ENCODE results near the gene PCDHGC5.
A peak's percentile ranks its signal among the peaks of the same experiment; 100 is the strongest.

The PCDHGC5 gene

DNA sequence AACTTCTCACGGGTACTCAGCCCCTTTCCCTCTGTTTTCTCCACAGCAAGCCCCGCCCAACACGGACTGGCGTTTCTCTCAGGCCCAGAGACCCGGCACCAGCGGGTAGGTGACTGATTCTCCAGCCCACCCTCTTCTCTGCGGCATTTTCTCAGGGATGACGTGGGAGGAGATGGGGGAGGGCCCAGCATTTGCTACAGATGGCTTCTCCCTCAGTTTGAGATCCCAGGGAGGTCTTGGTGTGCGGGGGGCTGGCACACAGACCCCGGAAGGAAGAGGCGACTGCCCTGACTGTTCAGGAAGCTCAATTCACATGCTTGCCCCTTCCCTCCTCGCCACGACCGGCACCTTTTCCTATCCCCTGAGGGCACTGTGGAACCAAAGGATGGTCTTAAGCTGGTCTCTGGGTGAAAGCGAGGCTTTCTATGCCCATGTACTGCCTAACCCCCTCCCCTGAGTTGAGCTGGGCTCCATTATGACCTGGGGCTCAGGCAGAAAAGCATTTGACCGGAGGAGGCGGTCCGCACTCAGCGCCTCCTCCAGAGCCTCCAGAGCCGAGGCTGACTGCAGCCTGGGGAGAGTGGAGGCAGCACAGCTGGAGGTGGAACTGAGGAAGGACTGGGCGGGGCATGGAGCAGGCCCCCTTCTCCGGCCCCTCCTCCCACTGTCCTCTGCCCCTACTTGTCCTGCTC lies 6.0 kb downstream of the PCDHGC5 start:
- TF ChIP-seq, protein P1, sequence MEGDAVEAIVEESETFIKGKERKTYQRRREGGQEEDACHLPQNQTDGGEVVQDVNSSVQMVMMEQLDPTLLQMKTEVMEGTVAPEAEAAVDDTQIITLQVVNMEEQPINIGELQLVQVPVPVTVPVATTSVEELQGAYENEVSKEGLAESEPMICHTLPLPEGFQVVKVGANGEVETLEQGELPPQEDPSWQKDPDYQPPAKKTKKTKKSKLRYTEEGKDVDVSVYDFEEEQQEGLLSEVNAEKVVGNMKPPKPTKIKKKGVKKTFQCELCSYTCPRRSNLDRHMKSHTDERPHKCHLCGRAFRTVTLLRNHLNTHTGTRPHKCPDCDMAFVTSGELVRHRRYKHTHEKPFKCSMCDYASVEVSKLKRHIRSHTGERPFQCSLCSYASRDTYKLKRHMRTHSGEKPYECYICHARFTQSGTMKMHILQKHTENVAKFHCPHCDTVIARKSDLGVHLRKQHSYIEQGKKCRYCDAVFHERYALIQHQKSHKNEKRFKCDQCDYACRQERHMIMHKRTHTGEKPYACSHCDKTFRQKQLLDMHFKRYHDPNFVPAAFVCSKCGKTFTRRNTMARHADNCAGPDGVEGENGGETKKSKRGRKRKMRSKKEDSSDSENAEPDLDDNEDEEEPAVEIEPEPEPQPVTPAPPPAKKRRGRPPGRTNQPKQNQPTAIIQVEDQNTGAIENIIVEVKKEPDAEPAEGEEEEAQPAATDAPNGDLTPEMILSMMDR (IDR thresholded peaks at IDR 0.05; ENCODE audit: low read depth, low read length, missing control alignments) = no peak
- no peak for DNase-seq (ENCODE audit: low read depth)
- in situ Hi-C loops (cut with HindIII; ENCODE audit: low sequenced_read_pairs) = no loop called here
- no peak overlapping the region for H3K4me3 ChIP-seq (ENCODE audit: low read depth, low read length)

DNA sequence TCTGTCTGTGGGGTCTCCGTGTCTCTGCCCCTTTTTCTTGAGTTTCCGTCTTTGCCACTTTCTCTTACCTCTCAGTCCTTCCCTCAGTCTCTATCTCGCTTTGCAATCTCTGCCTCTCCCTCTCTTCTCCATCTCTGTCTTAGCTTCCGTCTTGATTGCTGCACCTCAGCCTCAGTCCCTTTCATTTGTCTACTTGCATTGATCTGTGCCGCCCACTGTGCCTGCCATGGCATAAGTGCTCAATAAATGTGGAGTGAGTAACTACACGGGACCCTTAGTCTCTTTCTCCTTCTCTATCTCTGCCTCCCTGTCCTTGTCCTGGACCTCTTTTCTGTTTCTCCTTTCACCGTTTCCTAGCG lies 6.6 kb downstream of the PCDHGC5 start:
- no peak overlapping the region for H3K4me3 ChIP-seq (ENCODE audit: low read depth, low read length)
- no peak for DNase-seq (ENCODE audit: low read depth)
- TF ChIP-seq, protein P1 (IDR thresholded peaks at IDR 0.05; ENCODE audit: low read depth, low read length, missing control alignments) = no peak
- in situ Hi-C loops (cut with HindIII; ENCODE audit: low sequenced_read_pairs) = no loop called here

DNA sequence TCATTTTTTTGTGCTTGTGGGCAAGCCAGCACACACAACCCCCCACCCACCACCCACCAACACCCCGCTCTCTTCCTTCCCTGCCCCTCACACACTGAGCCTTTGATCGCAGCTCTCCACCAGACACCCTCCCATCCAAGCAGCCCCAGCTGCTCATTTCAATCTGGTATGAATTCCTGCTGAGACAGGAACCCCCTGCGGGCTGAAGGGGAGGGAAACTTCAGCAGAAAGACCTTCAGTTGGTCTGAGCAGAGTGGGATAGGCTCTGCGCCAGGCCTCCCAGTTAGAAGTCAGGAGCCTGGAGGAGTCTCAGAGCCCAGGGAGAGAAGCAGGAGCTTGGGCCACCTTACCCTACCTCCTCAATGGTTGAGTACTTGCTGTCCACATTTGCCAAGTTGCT lies 7.2 kb downstream of the PCDHGC5 start:
- in situ Hi-C loops (cut with HindIII; ENCODE audit: low sequenced_read_pairs) = no loop called here
- DNase-seq (ENCODE audit: low read depth) = peak; percentile 73
- H3K4me3 ChIP-seq (ENCODE audit: low read depth, low read length) = no peak overlapping the region
- TF ChIP-seq, protein P1 (IDR thresholded peaks at IDR 0.05; ENCODE audit: low read depth, low read length, missing control alignments) = no peak

DNA sequence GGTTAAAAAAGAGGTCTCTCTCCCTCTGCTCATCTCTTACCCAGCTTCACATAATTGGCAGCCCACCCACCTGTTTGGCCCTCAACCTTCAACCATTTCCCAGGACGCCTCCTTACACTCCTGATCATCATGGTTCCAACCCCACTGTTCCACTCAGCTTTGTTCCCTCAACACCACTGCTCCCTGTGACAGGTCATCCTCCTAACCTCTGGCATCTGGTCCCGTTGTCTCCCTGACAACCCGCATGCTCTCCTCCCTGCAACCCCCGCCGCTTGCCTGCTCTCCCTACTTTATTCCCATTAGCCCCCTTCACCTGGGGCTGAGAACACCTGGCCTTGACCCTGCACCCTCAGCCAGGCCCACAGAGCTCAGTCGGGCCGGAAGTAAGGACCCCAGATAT lies 12.9 kb downstream of the PCDHGC5 start:
- no peak for DNase-seq (ENCODE audit: low read depth)
- no peak overlapping the region for H3K4me3 ChIP-seq (ENCODE audit: low read depth, low read length)
- TF ChIP-seq, protein P1 (IDR thresholded peaks at IDR 0.05; ENCODE audit: low read depth, low read length, missing control alignments) = no peak
- in situ Hi-C loops (cut with HindIII; ENCODE audit: low sequenced_read_pairs) = no loop called here

DNA sequence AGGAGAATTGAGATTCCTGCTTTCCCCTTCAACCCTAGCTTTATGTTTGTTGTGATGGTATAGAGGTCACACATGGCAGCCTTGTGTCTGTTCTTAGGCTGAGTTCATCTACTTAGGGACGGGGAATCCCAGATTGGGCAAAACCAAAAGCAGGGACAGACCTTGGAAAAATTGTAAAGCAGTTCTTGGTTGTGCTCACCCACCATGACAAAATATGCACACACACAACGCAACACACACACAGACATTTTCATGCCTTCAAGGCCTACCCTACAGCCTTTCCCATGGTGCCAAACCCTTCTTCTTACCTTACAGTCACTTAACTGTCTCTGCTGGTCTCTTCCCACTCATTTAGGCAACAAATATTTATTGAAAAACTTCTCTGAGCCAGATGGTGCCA lies 14.8 kb downstream of the PCDHGC5 start:
- in situ Hi-C loops (cut with HindIII; ENCODE audit: low sequenced_read_pairs) = no loop called here
- no peak for DNase-seq (ENCODE audit: low read depth)
- no peak overlapping the region for H3K4me3 ChIP-seq (ENCODE audit: low read depth, low read length)
- TF ChIP-seq, protein P1 (IDR thresholded peaks at IDR 0.05; ENCODE audit: low read depth, low read length, missing control alignments) = no peak

DNA sequence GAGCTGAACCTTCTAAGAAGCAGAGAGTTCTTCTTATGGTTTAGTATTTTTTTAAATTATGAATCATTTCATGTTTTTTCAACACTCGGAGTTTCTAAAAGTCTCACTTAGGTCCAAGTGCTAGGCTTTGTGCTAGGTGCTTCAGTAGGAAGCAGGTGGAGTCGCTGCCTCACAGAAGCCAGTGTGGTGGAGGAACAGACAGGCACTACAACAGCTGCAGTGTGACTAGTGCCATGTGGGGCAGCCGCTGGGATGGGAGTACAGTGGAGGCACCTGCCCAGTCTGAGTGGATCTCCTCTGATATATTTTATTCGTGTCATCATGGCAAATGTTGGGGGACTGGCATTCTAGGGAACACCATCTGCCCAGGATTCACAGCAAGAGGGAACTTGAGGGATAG lies 15.3 kb downstream of the PCDHGC5 start:
- DNase-seq (ENCODE audit: low read depth) = no peak
- TF ChIP-seq, protein P1 (IDR thresholded peaks at IDR 0.05; ENCODE audit: low read depth, low read length, missing control alignments) = no peak
- H3K4me3 ChIP-seq (ENCODE audit: low read depth, low read length) = no peak overlapping the region
- in situ Hi-C loops (cut with HindIII; ENCODE audit: low sequenced_read_pairs) = no loop called here

Measured in astrocyte of the cerebellum (primary cell).